ENCODE data around the gene STARD5.

Gene STARD5

DNA sequence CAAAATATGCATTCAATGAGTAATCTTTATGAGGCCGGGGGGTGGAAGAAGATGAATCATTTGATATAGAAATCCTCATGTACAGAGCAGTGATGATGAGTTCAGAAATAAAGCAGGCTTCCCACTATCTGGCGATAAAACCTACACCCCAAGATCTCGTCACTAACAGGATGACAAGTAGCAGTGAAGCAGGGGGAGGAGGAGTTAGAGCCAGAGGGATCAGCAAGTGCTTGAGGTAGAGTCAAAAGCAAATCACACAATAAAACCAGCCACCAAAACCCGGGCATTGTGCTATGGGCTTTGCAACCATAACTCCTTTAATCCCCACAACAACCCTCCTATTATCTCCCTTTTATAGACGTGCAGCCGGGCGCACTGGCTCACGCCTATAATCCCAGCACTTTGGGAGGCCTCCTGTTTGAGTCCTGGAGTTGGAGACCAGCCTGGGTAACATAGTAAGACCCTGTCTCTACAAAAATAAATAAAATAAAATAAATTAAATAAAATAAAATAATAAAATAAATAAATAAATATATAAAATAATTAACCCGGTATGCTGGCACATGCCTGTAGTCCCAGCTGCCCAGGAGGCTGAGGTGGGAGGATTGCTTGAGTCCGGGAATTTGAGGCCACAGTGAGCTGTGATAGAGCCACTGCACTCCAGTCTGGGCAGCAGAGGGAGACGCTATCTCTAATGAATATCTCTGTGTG, 53.0 kb downstream of the STARD5 start:
- ATAC-seq (ENCODE audit: insufficient read depth, low read depth): no peak
- Histone ChIP-seq H2AFZ (ENCODE audit: low read depth, low read length) (no peak overlapping the region), H3K27me3 (ENCODE audit: insufficient read depth, low read length, poor library complexity) (no peaks in the 10 kb centered on the region), H3K4me3 (ENCODE audit: low read depth in 1 of 2, low read length in 2 of 2) (no peak overlapping the region), H4K20me1 (ENCODE audit: insufficient read depth, low read length) (no peaks in the 10 kb centered on the region), H3K36me3 (ENCODE audit: insufficient read depth, low read length) (no peaks in the 10 kb centered on the region), H3K9ac (ENCODE audit: low read depth, low read length) (no peak overlapping the region), H3K27ac (ENCODE audit: low read length) (no peak overlapping the region), H3K4me1 (ENCODE audit: insufficient read depth, low read length) (peaks cover 26% of the 10 kb centered on the region), H3K4me2 (ENCODE audit: insufficient read depth, low read length) (no peak overlapping the region), H3K79me2 (ENCODE audit: insufficient read depth, low read length) (no peaks in the 10 kb centered on the region), H3K9me3 (ENCODE audit: insufficient read depth, low read length, severe bottlenecking) (no peaks in the 10 kb centered on the region)
- TF ChIP-seq, protein P1, sequence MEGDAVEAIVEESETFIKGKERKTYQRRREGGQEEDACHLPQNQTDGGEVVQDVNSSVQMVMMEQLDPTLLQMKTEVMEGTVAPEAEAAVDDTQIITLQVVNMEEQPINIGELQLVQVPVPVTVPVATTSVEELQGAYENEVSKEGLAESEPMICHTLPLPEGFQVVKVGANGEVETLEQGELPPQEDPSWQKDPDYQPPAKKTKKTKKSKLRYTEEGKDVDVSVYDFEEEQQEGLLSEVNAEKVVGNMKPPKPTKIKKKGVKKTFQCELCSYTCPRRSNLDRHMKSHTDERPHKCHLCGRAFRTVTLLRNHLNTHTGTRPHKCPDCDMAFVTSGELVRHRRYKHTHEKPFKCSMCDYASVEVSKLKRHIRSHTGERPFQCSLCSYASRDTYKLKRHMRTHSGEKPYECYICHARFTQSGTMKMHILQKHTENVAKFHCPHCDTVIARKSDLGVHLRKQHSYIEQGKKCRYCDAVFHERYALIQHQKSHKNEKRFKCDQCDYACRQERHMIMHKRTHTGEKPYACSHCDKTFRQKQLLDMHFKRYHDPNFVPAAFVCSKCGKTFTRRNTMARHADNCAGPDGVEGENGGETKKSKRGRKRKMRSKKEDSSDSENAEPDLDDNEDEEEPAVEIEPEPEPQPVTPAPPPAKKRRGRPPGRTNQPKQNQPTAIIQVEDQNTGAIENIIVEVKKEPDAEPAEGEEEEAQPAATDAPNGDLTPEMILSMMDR (IDR thresholded peaks at IDR 0.05; ENCODE audit: borderline replicate concordance, extremely low read depth, low read length, poor library complexity, severe bottlenecking): no peak
- no peak for TF ChIP-seq EZH2 (IDR thresholded peaks at IDR 0.05; ENCODE audit: borderline replicate concordance, low read depth, low read length, severe bottlenecking)
- DNase-seq: no peak

DNA sequence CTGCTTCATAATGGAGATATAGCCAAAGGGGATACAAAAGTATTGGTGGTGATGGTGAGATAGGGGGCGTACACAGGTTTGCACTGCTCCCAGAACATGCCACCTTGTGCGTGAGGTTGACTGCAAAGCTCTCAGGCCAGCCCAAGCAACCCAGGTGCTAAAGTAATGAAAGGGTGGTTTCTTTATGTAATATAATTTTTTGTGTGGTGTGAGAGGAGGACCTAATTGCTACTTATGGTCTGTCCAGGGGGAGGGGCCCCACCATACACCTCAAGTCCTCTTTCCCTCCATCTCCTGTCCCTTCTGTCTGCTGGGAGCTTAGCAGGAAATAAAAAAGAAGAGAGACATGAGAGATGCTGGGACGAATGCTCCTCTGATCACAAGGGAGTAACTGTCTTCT, 53.8 kb downstream of the STARD5 start:
- peaks cover 4% of the 10 kb centered on the region for H3K27me3 ChIP-seq (ENCODE audit: insufficient read depth, low read length, poor library complexity)
- no peaks in the 10 kb centered on the region for H3K9me3 ChIP-seq (ENCODE audit: insufficient read depth, low read length, severe bottlenecking)
- H3K27ac ChIP-seq (ENCODE audit: low read length): no peak overlapping the region
- no peak for ATAC-seq (ENCODE audit: insufficient read depth, low read depth)
- DNase-seq: no peak
- no peaks in the 10 kb centered on the region for H3K36me3 ChIP-seq (ENCODE audit: insufficient read depth, low read length)
- H3K4me2 ChIP-seq (ENCODE audit: insufficient read depth, low read length): no peak overlapping the region
- H3K79me2 ChIP-seq (ENCODE audit: insufficient read depth, low read length): no peaks in the 10 kb centered on the region
- no peak overlapping the region for H3K9ac ChIP-seq (ENCODE audit: low read depth, low read length)
- TF ChIP-seq EZH2 (IDR thresholded peaks at IDR 0.05; ENCODE audit: borderline replicate concordance, low read depth, low read length, severe bottlenecking): no peak
- TF ChIP-seq, protein P1 (IDR thresholded peaks at IDR 0.05; ENCODE audit: borderline replicate concordance, extremely low read depth, low read length, poor library complexity, severe bottlenecking): no peak
- H3K4me1 ChIP-seq (ENCODE audit: insufficient read depth, low read length): peaks cover 26% of the 10 kb centered on the region
- H3K4me3 ChIP-seq (ENCODE audit: low read depth in 1 of 2, low read length in 2 of 2): no peak overlapping the region
- no peak overlapping the region for H2AFZ ChIP-seq (ENCODE audit: low read depth, low read length)
- H4K20me1 ChIP-seq (ENCODE audit: insufficient read depth, low read length): no peaks in the 10 kb centered on the region

DNA sequence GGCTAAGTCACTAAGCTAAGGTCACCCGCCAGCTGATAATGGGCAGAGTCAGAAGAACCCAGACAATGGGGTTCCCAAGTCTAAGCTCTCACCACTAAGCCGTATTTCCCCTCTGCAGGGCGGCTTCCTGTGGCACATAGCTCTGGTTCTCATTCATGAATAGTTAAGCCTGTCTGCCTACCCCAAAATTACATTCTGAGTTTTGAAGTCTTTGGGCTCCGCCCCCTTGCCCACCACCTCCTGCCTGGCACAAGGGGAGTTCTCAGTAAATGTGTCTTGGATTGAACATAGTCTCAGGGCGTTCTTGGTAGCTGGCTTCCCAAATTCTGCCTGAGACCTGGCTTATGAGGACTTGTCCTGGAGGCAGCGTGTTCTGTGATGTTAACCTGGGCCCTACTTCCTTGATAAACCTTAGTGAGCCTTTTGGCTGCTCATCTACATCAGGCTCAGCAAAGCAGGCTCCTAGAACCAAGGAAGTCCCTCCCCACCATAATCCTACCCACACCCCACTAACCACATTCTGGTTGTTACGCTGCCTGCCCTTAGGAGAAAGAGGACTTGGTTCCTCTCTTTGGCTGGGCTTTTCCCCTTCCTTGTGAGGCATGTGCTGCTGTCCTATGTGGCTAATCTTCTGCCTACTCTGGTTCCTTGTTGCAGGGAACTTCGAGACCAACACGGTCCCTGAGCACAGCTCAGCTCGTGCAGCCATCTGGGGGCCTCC, 54.9 kb downstream of the STARD5 start:
- Histone ChIP-seq H3K79me2 (ENCODE audit: insufficient read depth, low read length) (no peaks in the 10 kb centered on the region), H4K20me1 (ENCODE audit: insufficient read depth, low read length) (no peaks in the 10 kb centered on the region), H3K4me3 (ENCODE audit: low read depth in 1 of 2, low read length in 2 of 2) (no peak overlapping the region), H3K27me3 (ENCODE audit: insufficient read depth, low read length, poor library complexity) (peaks cover 4% of the 10 kb centered on the region), H3K4me2 (ENCODE audit: insufficient read depth, low read length) (no peak overlapping the region), H3K9ac (ENCODE audit: low read depth, low read length) (no peak overlapping the region), H3K36me3 (ENCODE audit: insufficient read depth, low read length) (no peaks in the 10 kb centered on the region), H3K9me3 (ENCODE audit: insufficient read depth, low read length, severe bottlenecking) (no peaks in the 10 kb centered on the region), H3K4me1 (ENCODE audit: insufficient read depth, low read length) (peaks cover 23% of the 10 kb centered on the region), H2AFZ (ENCODE audit: low read depth, low read length) (no peak overlapping the region), H3K27ac (ENCODE audit: low read length) (no peak overlapping the region)
- TF ChIP-seq, protein P1 (IDR thresholded peaks at IDR 0.05; ENCODE audit: borderline replicate concordance, extremely low read depth, low read length, poor library complexity, severe bottlenecking): no peak
- TF ChIP-seq EZH2 (IDR thresholded peaks at IDR 0.05; ENCODE audit: borderline replicate concordance, low read depth, low read length, severe bottlenecking): no peak
- peak; percentile 24 for DNase-seq
- peak; percentile 39; the same call in 1 of the 3 replicates for ATAC-seq (ENCODE audit: insufficient read depth, low read depth)

All from DND-41 (cell line).